ENCODE data around the gene MAGI2. TPM values are rescaled to one million over a fixed set of nuclear protein-coding genes. Genes with fewer than 3 reads are reported as not detected.

MAGI2 gene
- total RNA-seq, 1 donor, result 18.8 TPM

- H3K27ac ChIP-seq (ENCODE audit: low read depth, low read length), result no peak overlapping the region
- no peak for TF ChIP-seq CTCF (IDR thresholded peaks at IDR 0.05; ENCODE audit: extremely low read depth, low read depth, low read length)
These were observed 1362.9 kb downstream of the MAGI2 start for GRCh38 chr7:78090616-78091015.

GRCh38 chr7:78083476-78084120 is 1369.9 kb downstream of the MAGI2 start:
- DNase-seq (ENCODE audit: insufficient read length, low spot score, missing footprints), result no peak
- H3K4me2 ChIP-seq (ENCODE audit: insufficient read depth, low read length), result no peak overlapping the region

More at GRCh38 chr7:78090616-78091015, 1362.9 kb downstream of the MAGI2 start:
- Histone ChIP-seq H3K9me3 (ENCODE audit: low read depth, low read length) (no peaks in the 10 kb centered on the region), H3K27me3 (ENCODE audit: insufficient read depth, low read length) (peaks cover 42% of the 10 kb centered on the region), H4K20me1 (ENCODE audit: insufficient read depth, low read length) (peaks cover 6% of the 10 kb centered on the region), H2AFZ (ENCODE audit: low read length) (no peak overlapping the region), H3K4me3 (ENCODE audit: insufficient read depth, low read length) (no peak overlapping the region), H3K4me2 (ENCODE audit: insufficient read depth, low read length) (no peak overlapping the region), H3K36me3 (ENCODE audit: insufficient read depth, low read length) (no peaks in the 10 kb centered on the region), H3K79me2 (ENCODE audit: insufficient read depth, low read length) (no peaks in the 10 kb centered on the region), H3K4me1 (ENCODE audit: insufficient read depth, low read length) (no peaks in the 10 kb centered on the region)
- DNase-seq (ENCODE audit: insufficient read length, low spot score, missing footprints), result no peak

GRCh38 chr7:78082556-78082955 is 1370.9 kb downstream of the MAGI2 start:
- H4K20me1 ChIP-seq (ENCODE audit: insufficient read depth, low read length), result no peaks in the 10 kb centered on the region
- no peaks in the 10 kb centered on the region for H3K79me2 ChIP-seq (ENCODE audit: insufficient read depth, low read length)
- H3K9me3 ChIP-seq (ENCODE audit: low read depth, low read length), result no peaks in the 10 kb centered on the region
- peak overlapping the region; percentile 26 for H3K4me2 ChIP-seq (ENCODE audit: insufficient read depth, low read length)
- TF ChIP-seq CTCF (IDR thresholded peaks at IDR 0.05; ENCODE audit: extremely low read depth, low read depth, low read length), result no peak
- H3K27ac ChIP-seq (ENCODE audit: low read depth, low read length), result no peak overlapping the region
- no peak overlapping the region for H2AFZ ChIP-seq (ENCODE audit: low read length)
- peaks cover 4% of the 10 kb centered on the region for H3K27me3 ChIP-seq (ENCODE audit: insufficient read depth, low read length)
- H3K4me3 ChIP-seq (ENCODE audit: insufficient read depth, low read length), result no peak overlapping the region
- H3K4me1 ChIP-seq (ENCODE audit: insufficient read depth, low read length), result no peaks in the 10 kb centered on the region
- DNase-seq (ENCODE audit: insufficient read length, low spot score, missing footprints), result no peak
- H3K36me3 ChIP-seq (ENCODE audit: insufficient read depth, low read length), result no peaks in the 10 kb centered on the region

More at GRCh38 chr7:78083476-78084120, 1369.9 kb downstream of the MAGI2 start:
- H3K36me3 ChIP-seq (ENCODE audit: insufficient read depth, low read length), result no peaks in the 10 kb centered on the region
- no peak overlapping the region for H3K27ac ChIP-seq (ENCODE audit: low read depth, low read length)
- H4K20me1 ChIP-seq (ENCODE audit: insufficient read depth, low read length), result no peaks in the 10 kb centered on the region
- peaks cover 4% of the 10 kb centered on the region for H3K27me3 ChIP-seq (ENCODE audit: insufficient read depth, low read length)
- H3K9me3 ChIP-seq (ENCODE audit: low read depth, low read length), result no peaks in the 10 kb centered on the region
- no peaks in the 10 kb centered on the region for H3K4me1 ChIP-seq (ENCODE audit: insufficient read depth, low read length)
- H3K79me2 ChIP-seq (ENCODE audit: insufficient read depth, low read length), result no peaks in the 10 kb centered on the region
- no peak overlapping the region for H3K4me3 ChIP-seq (ENCODE audit: insufficient read depth, low read length)
- TF ChIP-seq CTCF (IDR thresholded peaks at IDR 0.05; ENCODE audit: extremely low read depth, low read depth, low read length), result no peak
- no peak overlapping the region for H2AFZ ChIP-seq (ENCODE audit: low read length)

GRCh38 chr7:78081888-78082287 is 1371.6 kb downstream of the MAGI2 start:
- TF ChIP-seq CTCF (IDR thresholded peaks at IDR 0.05; ENCODE audit: extremely low read depth, low read depth, low read length), result no peak
- no peaks in the 10 kb centered on the region for H3K4me1 ChIP-seq (ENCODE audit: insufficient read depth, low read length)
- H3K27me3 ChIP-seq (ENCODE audit: insufficient read depth, low read length), result peaks cover 4% of the 10 kb centered on the region
- no peak for DNase-seq (ENCODE audit: insufficient read length, low spot score, missing footprints)
- H3K27ac ChIP-seq (ENCODE audit: low read depth, low read length), result no peak overlapping the region
- H3K36me3 ChIP-seq (ENCODE audit: insufficient read depth, low read length), result no peaks in the 10 kb centered on the region
- H2AFZ ChIP-seq (ENCODE audit: low read length), result no peak overlapping the region
- no peaks in the 10 kb centered on the region for H3K79me2 ChIP-seq (ENCODE audit: insufficient read depth, low read length)
- peak overlapping the region; percentile 26 for H3K4me2 ChIP-seq (ENCODE audit: insufficient read depth, low read length)
- no peaks in the 10 kb centered on the region for H4K20me1 ChIP-seq (ENCODE audit: insufficient read depth, low read length)
- H3K4me3 ChIP-seq (ENCODE audit: insufficient read depth, low read length), result no peak overlapping the region
- no peaks in the 10 kb centered on the region for H3K9me3 ChIP-seq (ENCODE audit: low read depth, low read length)

Data from osteoblast (primary cell).